ENCODE measurements around the gene PRR4.

PRR4 gene

DNA sequence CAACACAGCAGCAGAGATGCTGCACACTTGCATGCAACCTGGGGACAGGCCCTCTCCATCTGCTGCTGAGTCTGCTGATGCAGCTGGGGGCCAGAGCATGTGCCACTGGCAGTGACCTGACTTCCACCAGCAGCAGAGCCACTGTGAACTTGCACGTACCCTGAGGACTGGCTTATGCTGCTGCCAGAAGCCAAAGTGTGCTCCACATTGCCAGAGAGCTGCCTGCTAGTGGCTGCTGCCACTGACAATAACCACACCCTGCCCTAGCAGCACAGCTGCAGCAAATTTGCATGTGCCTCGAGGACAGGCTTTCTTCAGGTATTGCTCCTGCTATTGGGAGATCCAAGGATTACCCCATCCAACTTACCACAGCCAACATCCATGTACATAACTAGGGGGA, 4.5 kb upstream of the PRR4 start:
- no peak overlapping the region for H3K27ac ChIP-seq
- H3K4me3 ChIP-seq = no peak overlapping the region
- no peak overlapping the region for H3K9ac ChIP-seq
- no peaks in the 10 kb centered on the region for H3K27me3 ChIP-seq
- peaks cover 37% of the 10 kb centered on the region for H3K9me3 ChIP-seq
- peaks cover 30% of the 10 kb centered on the region for H3K36me3 ChIP-seq
- H3K4me1 ChIP-seq = peaks cover 8% of the 10 kb centered on the region
- H4K20me1 ChIP-seq = no peaks in the 10 kb centered on the region
- no peak overlapping the region for H3K4me2 ChIP-seq
- TF ChIP-seq Cebpa-rat (IDR thresholded peaks at IDR 0.05) = no peak

DNA sequence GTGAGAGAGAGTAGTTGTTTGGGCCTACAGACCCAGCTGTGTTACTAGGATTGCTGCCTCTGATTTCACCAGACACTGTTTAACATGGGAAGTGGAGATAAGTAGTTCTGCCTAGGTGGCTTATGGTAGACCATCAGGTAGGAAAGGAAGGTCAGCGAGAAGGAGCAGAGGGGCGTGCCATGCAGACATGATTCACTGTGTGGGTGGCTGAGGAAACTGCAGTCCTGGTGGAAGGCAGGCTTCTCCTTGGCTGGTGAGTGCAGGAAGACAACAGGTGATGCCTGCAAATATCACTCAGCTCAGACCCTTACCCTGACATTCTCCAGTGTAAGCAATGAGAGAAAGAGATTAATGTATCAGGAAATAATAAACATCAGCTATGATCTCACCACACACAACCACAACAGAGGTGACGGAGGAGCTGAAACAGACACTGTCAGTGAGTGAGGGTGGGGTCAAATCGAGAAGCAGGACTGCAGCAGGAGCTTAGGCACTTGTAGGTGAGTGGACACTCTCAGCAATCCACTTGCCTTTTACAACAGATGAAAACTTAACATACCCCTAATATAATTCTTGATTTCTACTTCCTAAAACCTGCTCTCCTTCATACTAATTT, 2.1 kb upstream of the PRR4 start:
- H3K27me3 ChIP-seq = no peaks in the 10 kb centered on the region
- H3K9me3 ChIP-seq = peaks cover 17% of the 10 kb centered on the region
- H3K27ac ChIP-seq = no peak overlapping the region
- H3K36me3 ChIP-seq = peaks cover 21% of the 10 kb centered on the region
- H3K4me3 ChIP-seq = no peak overlapping the region
- H4K20me1 ChIP-seq = no peaks in the 10 kb centered on the region
- H3K4me2 ChIP-seq = no peak overlapping the region
- H3K4me1 ChIP-seq = peaks cover 8% of the 10 kb centered on the region
- H3K9ac ChIP-seq = no peak overlapping the region
- TF ChIP-seq Cebpa-rat (IDR thresholded peaks at IDR 0.05) = no peak

DNA sequence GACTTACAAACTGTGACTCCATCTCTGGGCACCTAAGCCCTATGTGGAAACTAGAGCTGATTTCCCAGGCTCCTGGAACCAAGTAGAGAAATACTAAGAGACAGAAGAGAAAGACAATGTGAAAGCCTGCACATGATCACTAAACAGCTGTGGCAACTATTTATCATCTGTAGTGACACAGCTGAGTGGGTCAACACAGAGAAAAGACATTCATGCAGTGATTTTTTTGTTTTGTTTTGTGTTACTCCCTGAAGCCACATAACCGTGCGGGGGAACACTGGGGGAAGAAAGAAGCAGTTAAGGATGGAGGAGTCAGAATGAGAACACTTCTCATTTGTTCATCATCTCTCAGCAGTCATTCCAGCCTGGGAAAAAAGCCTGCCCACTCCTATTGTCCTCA, 1.5 kb downstream of the PRR4 start:
- Histone ChIP-seq H3K27ac (no peak overlapping the region), H3K27me3 (no peaks in the 10 kb centered on the region), H3K9ac (no peak overlapping the region), H3K9me3 (no peaks in the 10 kb centered on the region), H3K4me1 (peaks cover 8% of the 10 kb centered on the region), H3K36me3 (peaks cover 6% of the 10 kb centered on the region), H3K4me3 (no peak overlapping the region), H3K4me2 (no peak overlapping the region), H4K20me1 (no peaks in the 10 kb centered on the region)
- no peak for TF ChIP-seq Cebpa-rat (IDR thresholded peaks at IDR 0.05)

DNA sequence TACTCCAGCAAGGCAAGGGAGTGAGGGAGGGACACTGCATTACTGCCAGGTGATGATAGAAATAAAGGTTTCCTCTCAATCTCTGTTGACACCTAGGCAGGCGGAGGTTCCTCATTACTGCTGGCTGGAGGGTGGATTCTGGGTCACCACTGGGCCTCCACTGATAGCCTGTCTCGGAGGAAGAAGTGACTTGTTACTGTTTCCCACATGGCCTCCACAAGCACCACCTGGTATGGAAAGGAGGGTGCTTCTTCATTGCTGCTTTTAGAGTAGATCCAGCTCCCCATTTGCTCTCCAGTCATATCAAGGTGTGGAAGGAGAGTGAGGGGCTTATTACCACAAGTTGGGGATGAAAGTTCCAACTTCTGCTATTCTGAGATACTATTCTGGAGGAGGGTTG, 6.4 kb downstream of the PRR4 start:
- Histone ChIP-seq H3K36me3 (peaks cover 6% of the 10 kb centered on the region), H4K20me1 (no peaks in the 10 kb centered on the region), H3K9ac (no peak overlapping the region), H3K27me3 (no peaks in the 10 kb centered on the region), H3K4me2 (no peak overlapping the region), H3K27ac (no peak overlapping the region), H3K4me3 (no peak overlapping the region), H3K9me3 (no peaks in the 10 kb centered on the region), H3K4me1 (no peaks in the 10 kb centered on the region)
- TF ChIP-seq Cebpa-rat (IDR thresholded peaks at IDR 0.05) = no peak

DNA sequence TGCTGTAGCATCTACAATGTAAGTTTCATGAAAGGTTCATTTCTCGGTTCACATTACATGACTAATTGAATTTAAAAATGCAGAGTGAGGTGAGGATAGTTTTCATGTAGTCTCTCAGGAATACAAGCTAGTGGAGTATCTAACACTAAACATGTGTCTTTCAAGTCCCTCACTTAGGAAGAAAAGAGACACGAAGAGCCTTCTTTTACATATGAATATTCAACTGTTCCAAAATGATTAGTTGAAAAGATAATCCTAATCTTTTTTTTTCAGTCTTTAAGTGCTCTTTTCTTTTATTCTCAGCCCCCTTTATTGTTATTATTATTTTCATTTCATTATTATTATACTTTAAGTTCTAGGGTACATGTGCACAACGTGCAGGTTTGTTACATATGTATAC, 10.8 kb downstream of the PRR4 start:
- Histone ChIP-seq H3K4me3 (no peak overlapping the region), H3K27me3 (no peaks in the 10 kb centered on the region), H3K4me1 (no peaks in the 10 kb centered on the region), H3K36me3 (no peaks in the 10 kb centered on the region), H3K9ac (no peak overlapping the region), H3K9me3 (no peaks in the 10 kb centered on the region), H4K20me1 (no peaks in the 10 kb centered on the region), H3K4me2 (no peak overlapping the region), H3K27ac (no peak overlapping the region)
- no peak for TF ChIP-seq Cebpa-rat (IDR thresholded peaks at IDR 0.05)

DNA sequence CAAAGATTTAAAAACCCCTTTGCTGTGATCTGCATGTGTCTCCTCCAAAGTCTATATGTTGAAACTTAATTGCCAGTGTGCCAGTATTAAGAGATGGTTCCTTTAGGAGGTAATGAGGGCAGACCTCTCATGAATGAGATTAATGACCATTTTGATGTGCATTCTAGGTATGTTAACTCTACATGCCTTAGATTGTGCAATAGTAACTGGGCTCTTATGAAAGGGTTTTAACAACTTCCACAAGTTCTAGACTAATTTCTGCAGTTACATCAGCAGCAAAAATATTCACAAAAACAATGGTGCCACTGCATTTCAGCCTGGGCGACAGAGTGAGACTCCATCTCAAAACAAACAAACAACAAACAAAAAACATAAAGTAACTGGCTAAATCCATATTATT, 19.3 kb downstream of the PRR4 start:
- no peaks in the 10 kb centered on the region for H3K36me3 ChIP-seq
- H3K27me3 ChIP-seq = no peaks in the 10 kb centered on the region
- no peaks in the 10 kb centered on the region for H3K9me3 ChIP-seq
- no peaks in the 10 kb centered on the region for H4K20me1 ChIP-seq
- no peak overlapping the region for H3K9ac ChIP-seq
- no peak; the same call in 1 of the 2 replicates for TF ChIP-seq Cebpa-rat (IDR thresholded peaks at IDR 0.05)
- H3K27ac ChIP-seq = no peak overlapping the region
- no peak overlapping the region for H3K4me3 ChIP-seq
- H3K4me1 ChIP-seq = no peaks in the 10 kb centered on the region
- no peak overlapping the region for H3K4me2 ChIP-seq

DNA sequence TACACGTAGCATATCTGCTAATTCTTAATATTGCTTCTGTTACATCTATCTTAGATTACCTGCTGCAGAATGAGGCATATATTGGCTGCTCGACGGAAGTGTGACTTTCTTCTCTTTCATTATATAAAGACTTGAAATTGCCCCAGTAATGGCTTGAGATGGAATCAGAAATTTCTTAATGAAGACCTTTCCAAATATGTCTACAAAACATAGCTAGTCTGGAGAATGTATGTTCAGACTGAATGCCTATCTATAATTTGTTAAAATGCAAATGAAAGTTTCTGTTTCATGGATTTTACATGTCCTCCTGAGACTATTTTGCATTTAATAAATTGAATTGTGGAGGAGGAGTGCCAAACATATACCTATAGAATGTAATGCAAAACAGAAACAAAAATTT, 23.0 kb downstream of the PRR4 start, which contains the start of gene TAS2R10:
Gene TAS2R10 (minus strand): TSS at position 101 of the 400 bp plus-strand sequence. CDS start 89 bp downstream, at position 12.
- no peak within 1 kb of the TSS for H3K9ac ChIP-seq
- no peaks in the 10 kb centered on the region for H3K36me3 ChIP-seq
- no peaks in the 10 kb centered on the region for H3K4me1 ChIP-seq
- no peaks in the 10 kb centered on the region for H3K27me3 ChIP-seq
- no peaks in the 10 kb centered on the region for H3K9me3 ChIP-seq
- TF ChIP-seq Cebpa-rat (IDR thresholded peaks at IDR 0.05) = no peak
- H3K4me3 ChIP-seq = no peak within 1 kb of the TSS
- no peak within 1 kb of the TSS for H3K4me2 ChIP-seq
- H3K27ac ChIP-seq = no peak within 1 kb of the TSS
- no peaks in the 10 kb centered on the region for H4K20me1 ChIP-seq

DNA sequence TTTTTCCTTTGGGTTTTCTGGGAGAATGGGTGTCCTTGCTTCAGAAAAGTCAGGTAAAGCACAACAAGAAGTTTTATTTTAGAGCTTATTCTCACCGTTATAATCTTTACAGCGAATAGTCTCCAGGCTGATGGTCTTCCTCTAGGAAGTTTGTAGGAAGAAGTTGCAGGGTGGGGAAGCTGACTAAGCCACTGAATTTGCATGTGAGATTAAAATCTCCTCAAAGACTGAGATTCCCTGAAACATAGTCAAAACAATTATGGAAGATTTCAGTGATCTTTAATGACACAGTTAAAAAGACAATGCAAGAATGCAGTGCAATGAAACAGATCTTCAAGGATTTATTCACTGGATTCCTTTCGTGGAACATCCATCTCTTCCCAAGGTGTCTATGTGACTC, 24.3 kb downstream of the PRR4 start:
- Histone ChIP-seq H3K9me3 (no peaks in the 10 kb centered on the region), H4K20me1 (no peaks in the 10 kb centered on the region), H3K4me2 (no peak overlapping the region), H3K36me3 (no peaks in the 10 kb centered on the region), H3K4me3 (no peak overlapping the region), H3K9ac (no peak overlapping the region), H3K4me1 (no peaks in the 10 kb centered on the region), H3K27me3 (no peaks in the 10 kb centered on the region), H3K27ac (no peak overlapping the region)
- no peak for TF ChIP-seq Cebpa-rat (IDR thresholded peaks at IDR 0.05)

DNA sequence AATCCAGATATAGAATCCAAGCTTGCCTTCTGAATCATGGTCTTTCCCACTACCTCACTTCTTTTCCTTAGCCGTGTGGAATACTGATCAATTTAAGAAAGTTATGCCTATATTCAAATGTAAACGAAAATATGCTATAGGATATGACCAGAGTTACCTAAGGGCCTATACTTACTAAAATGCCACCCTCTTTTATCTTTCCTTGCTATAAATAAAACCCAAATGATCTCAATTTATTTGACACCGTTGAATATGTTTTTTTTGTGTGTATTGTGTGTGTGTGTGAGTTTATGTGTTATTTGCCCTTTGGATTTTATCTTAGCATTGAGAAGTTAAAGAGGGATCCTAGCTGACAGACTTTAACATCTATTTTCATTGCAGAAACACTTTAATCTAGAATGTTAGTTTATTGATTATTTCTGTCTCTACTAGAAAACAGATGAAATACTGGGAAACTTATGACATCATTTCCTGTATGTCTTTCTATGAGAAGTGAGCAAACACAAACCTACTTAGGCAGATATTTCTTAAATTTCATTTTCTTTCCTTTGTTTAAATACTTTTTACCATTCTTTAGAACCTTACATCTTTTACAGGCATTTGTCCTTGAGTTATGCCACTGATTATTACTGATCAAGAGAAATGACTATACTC, 37.3 kb downstream of the PRR4 start:
- H3K4me3 ChIP-seq = no peak overlapping the region
- H4K20me1 ChIP-seq = no peaks in the 10 kb centered on the region
- no peak overlapping the region for H3K4me2 ChIP-seq
- no peaks in the 10 kb centered on the region for H3K9me3 ChIP-seq
- no peak overlapping the region for H3K9ac ChIP-seq
- no peaks in the 10 kb centered on the region for H3K27me3 ChIP-seq
- no peaks in the 10 kb centered on the region for H3K4me1 ChIP-seq
- H3K27ac ChIP-seq = no peak overlapping the region
- no peaks in the 10 kb centered on the region for H3K36me3 ChIP-seq
- no peak for TF ChIP-seq Cebpa-rat (IDR thresholded peaks at IDR 0.05)

DNA sequence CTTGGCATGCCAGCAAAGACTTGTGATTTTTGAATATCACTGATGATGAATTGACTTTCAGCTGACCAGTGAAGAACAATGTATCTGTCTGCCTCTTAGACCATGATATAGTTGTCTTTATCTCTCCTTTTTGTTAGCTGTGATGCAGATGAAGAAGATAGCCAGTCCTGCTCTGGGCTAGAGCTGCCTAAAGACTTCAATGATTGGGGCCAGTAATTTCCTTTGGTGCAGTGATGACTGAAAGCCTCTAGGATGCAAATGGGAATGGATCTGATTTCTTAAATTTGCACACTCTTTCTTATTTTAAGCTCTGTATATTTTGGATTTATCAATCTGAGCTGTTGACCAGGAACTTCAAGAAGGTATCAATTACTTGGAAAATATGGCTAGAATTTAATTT, 39.2 kb downstream of the PRR4 start, which contains the start of gene TAS2R9:
Gene TAS2R9 (minus strand): TSS at position 101 of the 400 bp plus-strand sequence. CDS start 93 bp downstream, at position 8.
- Histone ChIP-seq H3K4me3 (no peak within 1 kb of the TSS), H4K20me1 (no peaks in the 10 kb centered on the region), H3K4me2 (no peak within 1 kb of the TSS), H3K27ac (no peak within 1 kb of the TSS), H3K4me1 (no peaks in the 10 kb centered on the region), H3K9ac (no peak within 1 kb of the TSS), H3K9me3 (no peaks in the 10 kb centered on the region), H3K27me3 (no peaks in the 10 kb centered on the region), H3K36me3 (no peaks in the 10 kb centered on the region)
- TF ChIP-seq Cebpa-rat (IDR thresholded peaks at IDR 0.05) = no peak
